WI38 (cell line): Measurements from ENCODE around the gene DPH2.

Source experiments
- H3K4me3 ChIP-seq: 2 replicates; pipeline ENCODE4 v1.5.1; 2011; ENCODE audit warnings: low read depth, mild to moderate bottlenecking, control low read depth, low read length
- CTCF ChIP-seq: IDR thresholded peaks from 2 replicates; pipeline ENCODE4 v1.5.1; 2012; ENCODE audit warnings: low read depth, mild to moderate bottlenecking, control low read depth, low read length

DPH2 gene

GRCh38 chr1:43985984-43986595 is 16.3 kb downstream of the DPH2 start:
- TF ChIP-seq CTCF = no peak

GRCh38 chr1:43986712-43987111 is 16.9 kb downstream of the DPH2 start:
- TF ChIP-seq CTCF = no peak
- H3K4me3 ChIP-seq = no peak overlapping the region

More at GRCh38 chr1:43985984-43986595, 16.3 kb downstream of the DPH2 start:
- H3K4me3 ChIP-seq = no peak overlapping the region

GRCh38 chr1:43987159-43987902 is 17.5 kb downstream of the DPH2 start:
- TF ChIP-seq CTCF = no peak
- H3K4me3 ChIP-seq = no peak overlapping the region

- no peak for TF ChIP-seq CTCF
- peak overlapping the region; percentile 60 for H3K4me3 ChIP-seq
These were observed 20.7 kb downstream of the DPH2 start for GRCh38 chr1:43990271-43991199.

GRCh38 chr1:43991200-43991475 is 21.3 kb downstream of the DPH2 start:
- TF ChIP-seq CTCF = no peak
- peak overlapping the region; percentile 60 for H3K4me3 ChIP-seq

GRCh38 chr1:43991476-43992231 is 21.8 kb downstream of the DPH2 start, which contains the start of gene CCDC24:
Gene CCDC24 (plus strand): TSS chr1:43991599. CDS start chr1:43991879, 280 bp downstream.
- no peak for TF ChIP-seq CTCF
- peak within 1 kb of the TSS; percentile 60 for H3K4me3 ChIP-seq
